Neuronal stem cell (in vitro differentiated cells): ENCODE data around the gene TRPM7.

Source experiments
- DNase-seq: peaks from one replicate; pipeline ENCODE4 v3.0.0-alpha.2; 2013; ENCODE audit warnings: low spot score
- H2AFZ ChIP-seq: one replicate; pipeline ENCODE4 v1.6.1; 2013; ENCODE audit warnings: mild to moderate bottlenecking, low read length, inconsistent platforms
- H2AK5ac ChIP-seq: 2 replicates; pipeline ENCODE4 v1.6.1; 2013; ENCODE audit warnings: low read depth, mild to moderate bottlenecking, inconsistent platforms, low read length, moderate library complexity, mixed read lengths
- H2BK120ac ChIP-seq: 2 replicates; pipeline ENCODE4 v1.6.1; 2013; ENCODE audit warnings: low read depth, mild to moderate bottlenecking, inconsistent platforms, low read length, moderate library complexity, mixed read lengths
- H2BK12ac ChIP-seq: one replicate; pipeline ENCODE4 v1.6.1; 2013; ENCODE audit warnings: low read length, inconsistent platforms
- H2BK15ac ChIP-seq: 2 replicates; pipeline ENCODE4 v1.6.1; 2013; ENCODE audit warnings: mild to moderate bottlenecking, low read length, inconsistent platforms, mixed read lengths
- H2BK5ac ChIP-seq: one replicate; pipeline ENCODE4 v1.6.1; 2013; ENCODE audit warnings: inconsistent platforms, mild to moderate bottlenecking, low read length, moderate library complexity
- H3K14ac ChIP-seq: one replicate; pipeline ENCODE4 v1.6.1; 2013; ENCODE audit warnings: low read length, inconsistent platforms
- H3K18ac ChIP-seq: 2 replicates; pipeline ENCODE4 v1.6.1; 2013; ENCODE audit warnings: low read length, inconsistent platforms
- H3K23ac ChIP-seq: 2 replicates; pipeline ENCODE4 v1.6.1; 2013; ENCODE audit warnings: low read depth, mild to moderate bottlenecking, mixed read lengths, low read length, inconsistent platforms; ENCODE audit not compliant: poor library complexity
- H3K27ac ChIP-seq: replicated peaks from 3 replicates; pipeline ENCODE4 v1.5.1; 2013; ENCODE audit warnings: low read length, inconsistent platforms
- H3K27me3 ChIP-seq, 3 experiments: 2 replicates each; pipeline ENCODE4 v1.6.1; 2013; ENCODE audit warnings: low read length in 3 of 3, mild to moderate bottlenecking in 2 of 3, inconsistent platforms in 1 of 3, low read depth in 1 of 3, mixed read lengths in 1 of 3, moderate library complexity in 1 of 3; ENCODE audit not compliant: control insufficient read depth in 3 of 3, insufficient read depth in 3 of 3
- H3K36me3 ChIP-seq, 2 donors: replicated peaks in 1 of 2; 2 replicates each; pipeline ENCODE4 v1.6.1; 2013; ENCODE audit warnings: low read length in 2 of 2; ENCODE audit not compliant: control insufficient read depth in 2 of 2, insufficient read depth in 2 of 2
- H3K4ac ChIP-seq: 2 replicates; pipeline ENCODE4 v1.6.1; 2013; ENCODE audit warnings: inconsistent platforms, mild to moderate bottlenecking, low read length, moderate library complexity
- H3K4me1 ChIP-seq, 2 donors: 1 replicate in 1 of 2; 2 replicates in 1 of 2; pipeline ENCODE4 v1.6.1; 2013; ENCODE audit warnings: low read length in 2 of 2, low read depth in 1 of 2; ENCODE audit not compliant: control insufficient read depth in 2 of 2, insufficient read depth in 1 of 2
- H3K4me2 ChIP-seq: one replicate; pipeline ENCODE4 v1.6.1; 2013; ENCODE audit warnings: mild to moderate bottlenecking, low read length, inconsistent platforms; ENCODE audit not compliant: insufficient read depth, poor library complexity, severe bottlenecking
- H3K4me3 ChIP-seq, 2 donors: 2 replicates each; pipeline ENCODE4 v1.5.1; 2013; ENCODE audit warnings: low read length in 2 of 2, mild to moderate bottlenecking in 2 of 2, inconsistent platforms in 1 of 2, moderate library complexity in 1 of 2
- H3K79me1 ChIP-seq: one replicate; pipeline ENCODE4 v1.6.1; 2013; ENCODE audit warnings: low read depth, mild to moderate bottlenecking, inconsistent platforms, low read length, moderate library complexity
- H3K9ac ChIP-seq: one replicate; pipeline ENCODE4 v1.6.1; 2013; ENCODE audit warnings: mild to moderate bottlenecking, low read depth, low read length, inconsistent platforms; ENCODE audit not compliant: poor library complexity
- H3K9me3 ChIP-seq, 2 donors: replicated peaks in 1 of 2; 2 replicates each; pipeline versions ENCODE3 to v1.6.1; 2013; ENCODE audit warnings: low read length in 2 of 2, mild to moderate bottlenecking in 2 of 2, inconsistent platforms in 1 of 2, low read depth in 1 of 2, mixed read lengths in 1 of 2, moderate library complexity in 1 of 2; ENCODE audit not compliant: control insufficient read depth in 2 of 2, insufficient read depth in 1 of 2
- H4K8ac ChIP-seq: one replicate; pipeline ENCODE4 v1.6.1; 2013; ENCODE audit warnings: low read depth, mild to moderate bottlenecking, inconsistent platforms, low read length, moderate library complexity
- H4K91ac ChIP-seq: one replicate; pipeline ENCODE4 v1.6.1; 2013; ENCODE audit warnings: low read length, low read depth, mild to moderate bottlenecking, inconsistent platforms; ENCODE audit not compliant: poor library complexity
- WGBS, 2 donors: extraction: QIAGEN DNeasy Blood & Tissue Kit; methylation state at CpG; one replicate each; pipeline ENCODE4 v1.1.7; 2013; ENCODE audit warnings: missing lambda C conversion rate in 2 of 2, mixed read lengths in 1 of 2; ENCODE audit not compliant: insufficient read length in 2 of 2, insufficient replicate concordance in 1 of 2; ENCODE audit errors: extremely low coverage in 2 of 2; 5-methylcytosine and 5-hydroxymethylcytosine counted together

TRPM7 gene

DNA sequence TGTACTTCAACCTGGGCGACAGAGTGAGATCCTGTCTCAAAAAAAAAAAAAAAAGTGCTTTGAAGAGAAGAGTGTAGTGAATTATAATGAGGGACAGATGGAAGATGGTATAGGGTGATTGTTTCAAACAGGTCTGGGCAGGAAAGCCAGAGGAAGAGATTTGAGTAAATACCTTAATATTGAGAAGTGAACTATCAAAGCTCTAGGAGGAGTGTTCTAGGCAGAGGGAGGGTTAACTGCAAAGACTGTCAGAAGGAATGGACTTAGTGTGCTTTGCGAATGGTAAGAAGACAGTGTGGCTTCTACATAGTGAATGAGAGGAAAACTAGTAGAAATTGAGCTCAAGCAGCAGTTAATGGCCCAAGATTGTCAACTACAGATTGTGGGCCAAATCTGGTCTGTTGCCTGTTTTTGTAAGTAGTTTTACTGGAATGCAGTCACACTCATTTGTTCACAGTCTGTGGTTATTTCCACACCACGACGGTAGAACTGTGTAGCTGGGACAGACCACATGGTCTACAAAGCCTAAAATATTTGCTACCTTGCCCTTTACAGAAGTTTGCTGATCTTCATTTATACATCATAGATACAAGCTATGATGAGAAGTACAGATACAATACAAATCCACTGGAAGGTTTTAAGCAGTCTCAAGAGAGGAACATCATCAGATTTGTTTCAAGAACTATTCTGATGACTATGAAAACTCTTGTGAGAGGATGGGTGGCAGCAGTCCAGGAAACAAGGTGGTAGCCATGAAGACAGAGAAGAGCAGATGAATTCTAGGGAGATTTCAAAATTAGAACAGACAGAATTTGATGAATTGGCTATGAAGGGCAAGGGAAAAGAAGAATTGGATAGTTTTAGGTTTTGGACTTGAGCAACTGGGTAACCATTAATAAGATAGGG, 123.6 kb downstream of the TRPM7 start:
- no peak overlapping the region for H3K27ac ChIP-seq
- no peak overlapping the region for H2BK12ac ChIP-seq
- H3K23ac ChIP-seq, result no peak overlapping the region
- H3K79me1 ChIP-seq, result no peaks in the 10 kb centered on the region
- H3K4me2 ChIP-seq, result no peak overlapping the region
- H3K27me3 ChIP-seq, result no peaks in the 10 kb centered on the region
- no peak for DNase-seq
- H4K91ac ChIP-seq, result no peak overlapping the region
- no peaks in the 10 kb centered on the region for H3K4me1 ChIP-seq
- H3K4ac ChIP-seq, result no peak overlapping the region
- H4K8ac ChIP-seq, result no peak overlapping the region
- no CpG with 5 or more reads among the region's 4 CpGs for WGBS, 2 donors
- no peak overlapping the region for H2AK5ac ChIP-seq
- no peak overlapping the region for H2BK15ac ChIP-seq
- H3K9ac ChIP-seq, result no peak overlapping the region
- no peak overlapping the region for H2BK5ac ChIP-seq
- H3K36me3 ChIP-seq, result peaks cover 0 to 79% of the 10 kb centered on the region in 2 donors
- no peak overlapping the region for H3K4me3 ChIP-seq
- H3K9me3 ChIP-seq, result no peaks in the 10 kb centered on the region
- no peak overlapping the region for H2BK120ac ChIP-seq
- no peak overlapping the region for H3K18ac ChIP-seq
- no peak overlapping the region for H3K14ac ChIP-seq
- H2AFZ ChIP-seq, result no peak overlapping the region

DNA sequence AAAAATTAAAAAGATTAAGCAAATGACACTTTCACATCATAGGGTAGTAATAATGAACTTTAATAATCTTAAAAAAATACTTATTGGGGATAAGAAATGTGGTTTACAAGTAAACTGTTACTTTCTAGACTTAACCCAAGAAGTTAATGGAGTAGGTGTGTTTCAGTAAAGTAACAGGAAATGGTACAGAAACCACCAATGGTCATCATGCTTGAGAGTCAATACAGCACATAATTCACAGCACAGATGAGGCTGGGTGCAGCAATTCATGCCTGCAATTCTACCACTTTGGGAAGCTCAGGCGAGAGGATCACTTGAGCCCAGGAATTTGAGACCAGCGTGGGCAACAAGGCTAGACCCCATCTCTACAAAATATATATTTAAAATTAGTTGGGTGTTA, 128.6 kb downstream of the TRPM7 start:
- Histone ChIP-seq H4K8ac (no peak overlapping the region), H2BK15ac (no peak overlapping the region), H2BK5ac (no peak overlapping the region), H3K9me3 (no peaks in the 10 kb centered on the region), H3K79me1 (no peaks in the 10 kb centered on the region), H3K23ac (no peak overlapping the region), H2BK120ac (no peak overlapping the region), H3K4me2 (no peak overlapping the region), H4K91ac (no peak overlapping the region), H3K14ac (no peak overlapping the region), H3K9ac (no peak overlapping the region), H2BK12ac (no peak overlapping the region), H3K18ac (no peak overlapping the region), H2AFZ (no peak overlapping the region), H3K4me1 (no peaks in the 10 kb centered on the region), H3K27me3 (no peaks in the 10 kb centered on the region), H3K4me3 (no peak overlapping the region), H3K4ac (no peak overlapping the region), H3K36me3 (peaks cover 0 to 48% of the 10 kb centered on the region in 2 donors), H3K27ac (no peak overlapping the region), H2AK5ac (no peak overlapping the region)
- no CpG with 5 or more reads among the region's 2 CpGs for WGBS, 2 donors
- DNase-seq, result no peak

- no peak overlapping the region for H3K14ac ChIP-seq
- no peak overlapping the region for H4K8ac ChIP-seq
- no peak overlapping the region for H2AK5ac ChIP-seq
- H3K9me3 ChIP-seq, result no peaks in the 10 kb centered on the region
- H3K23ac ChIP-seq, result no peak overlapping the region
- H3K36me3 ChIP-seq, result peaks cover 0 to 37% of the 10 kb centered on the region in 2 donors
- H2BK12ac ChIP-seq, result no peak overlapping the region
- H2BK15ac ChIP-seq, result no peak overlapping the region
- no peak overlapping the region for H3K9ac ChIP-seq
- H3K4me1 ChIP-seq, result no peaks in the 10 kb centered on the region
- no peak overlapping the region for H2BK120ac ChIP-seq
- H2BK5ac ChIP-seq, result no peak overlapping the region
- H3K27ac ChIP-seq, result no peak overlapping the region
- DNase-seq, result no peak
- H3K18ac ChIP-seq, result no peak overlapping the region
- H3K79me1 ChIP-seq, result no peaks in the 10 kb centered on the region
- no peak overlapping the region for H2AFZ ChIP-seq
- no CpG with 5 or more reads among the region's 2 CpGs for WGBS, 2 donors
- no peak overlapping the region for H4K91ac ChIP-seq
- H3K27me3 ChIP-seq, result no peaks in the 10 kb centered on the region
- H3K4me3 ChIP-seq, result no peak overlapping the region
- no peak overlapping the region for H3K4ac ChIP-seq
- no peak overlapping the region for H3K4me2 ChIP-seq
Measured at GRCh38 chr15:50556642-50557371, 129.8 kb downstream of the TRPM7 start.

DNA sequence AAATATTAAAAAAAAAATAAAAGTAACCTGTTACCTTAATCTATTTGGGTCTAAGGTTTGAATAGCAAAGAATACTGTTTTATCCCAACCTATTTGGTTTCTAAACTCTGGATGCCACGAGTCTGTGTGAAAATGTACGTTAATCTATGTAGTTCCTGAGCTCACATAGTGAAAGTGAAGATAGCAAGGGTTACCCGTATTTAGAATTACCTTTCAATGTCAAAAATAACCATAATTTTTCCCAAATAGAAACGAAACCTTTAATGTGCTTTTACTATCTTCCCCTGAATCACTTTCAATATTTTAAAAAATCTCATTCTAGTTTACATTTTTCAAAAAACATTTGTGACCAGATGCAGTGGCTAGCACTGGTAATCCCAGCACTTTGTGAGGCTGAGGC, 134.4 kb downstream of the TRPM7 start:
- no peak overlapping the region for H4K8ac ChIP-seq
- no CpG with 5 or more reads among the region's 4 CpGs for WGBS, 2 donors

More for the DNA sequence above, 134.4 kb downstream of the TRPM7 start:
- Histone ChIP-seq H3K79me1 (no peaks in the 10 kb centered on the region), H3K4me2 (no peak overlapping the region), H3K9me3 (no peaks in the 10 kb centered on the region), H2BK15ac (no peak overlapping the region), H3K4me3 (no peak overlapping the region), H3K14ac (no peak overlapping the region), H2BK12ac (no peak overlapping the region), H2AK5ac (no peak overlapping the region), H2BK5ac (no peak overlapping the region), H3K9ac (no peak overlapping the region), H3K27me3 (no peaks in the 10 kb centered on the region), H2AFZ (no peak overlapping the region), H3K36me3 (peaks cover 0 to 12% of the 10 kb centered on the region in 2 donors), H4K91ac (no peak overlapping the region), H3K23ac (no peak overlapping the region), H3K18ac (no peak overlapping the region), H2BK120ac (no peak overlapping the region), H3K4ac (no peak overlapping the region), H3K4me1 (no peaks in the 10 kb centered on the region), H3K27ac (no peak overlapping the region)
- DNase-seq, result no peak
